Testis (tissue), 3 donors: ENCODE measurements around the gene CCDC188. TPM values are rescaled to one million over a fixed set of nuclear protein-coding genes. Genes with fewer than 3 reads are reported as not detected.

Experiments
- DNase-seq: peaks from one replicate; pipeline ENCODE4 v3.0.0-alpha.2; 2019
- H3K27ac ChIP-seq, 2 donors: fragments of 200-600 bp; sonication (generic); one replicate each; pipeline ENCODE4 v1.5.1; 2019
- H3K27me3 ChIP-seq: fragments of 200-600 bp; sonication (generic); one replicate; pipeline ENCODE4 v1.5.1; 2019
- H3K36me3 ChIP-seq: fragments of 200-600 bp; sonication (generic); one replicate; pipeline ENCODE4 v1.5.1; 2017; ENCODE audit warnings: low read depth; ENCODE audit errors: missing control alignments
- H3K4me1 ChIP-seq: fragments of 200-600 bp; sonication (generic); one replicate; pipeline ENCODE4 v1.5.1; 2019
- H3K4me3 ChIP-seq, 2 donors: fragments of 200-600 bp; sonication (generic); one replicate each; pipeline ENCODE4 v1.5.1; 2017 to 2019
- H3K9me3 ChIP-seq: fragments of 200-600 bp; sonication (generic); one replicate; pipeline ENCODE4 v1.5.1; 2017
- POLR2A ChIP-seq: fragments of 450-650 bp; IDR thresholded peaks from one replicate; pipeline ENCODE4 v1.6.1; 2017; ENCODE audit warnings: antibody characterized with exemption, mild to moderate bottlenecking, moderate library complexity
- WGBS, 2 donors: methylation state at CpG; one replicate each; pipeline ENCODE4 v1.1.5; 2018; 5-methylcytosine and 5-hydroxymethylcytosine counted together
- intact Hi-C: fragments of 100-400 bp; cut with DNase I; formaldehyde crosslinking; loops from one replicate; pipeline ENCODE4 v1.15.1; 2023; ENCODE audit warnings: low total_unique reads
- microRNA-seq, 2 donors: library from miRNA; unstranded; fragments of <30 nt; microRNA quantifications; one replicate each; pipeline ENCODE4, GENCODE V29; 2016; ENCODE audit warnings: borderline number of aligned reads in 2 of 2, borderline replicate concordance in 1 of 2
- polyA plus RNA-seq: library from polyadenylated mRNA; stranded (reverse); fragments of 350-450 nt; fragmentation: Illumina TruSeq; extraction: RNeasy Lipid Tissue Mini Kit (QIAGEN cat#74804); gene quantifications from one replicate; pipeline ENCODE4 v1.2.3, GENCODE V29; 2014; ENCODE audit warnings: low read depth, low replicate concordance; ENCODE audit not compliant: insufficient read depth
- small RNA-seq, 2 donors: library from RNA; depleted of rRNA; stranded (forward); fragments of <200 nt; gene quantifications; one replicate each; pipeline ENCODE3, GENCODE V24; 2016
- total RNA-seq, 2 donors: library from RNA; depleted of rRNA; stranded (reverse); fragments of >200 nt; gene quantifications; one replicate each; pipeline ENCODE4 v1.2.3, GENCODE V29; 2016
- TF ChIP-seq, protein P1 (sequence below), 3 experiments: fragments of 450-650 bp in 2 of 3; fragments of 200-600 bp in 1 of 3; sonication (generic) in 1 of 3; IDR thresholded peaks; one replicate each; pipeline ENCODE4 v1.5.1; 2016 to 2019; ENCODE audit warnings: antibody characterized with exemption in 3 of 3, mild to moderate bottlenecking in 2 of 3, moderate library complexity in 1 of 3

CCDC188 gene
- total and polyA plus RNA-seq, 3 donors from 2014 or later = 12.2 to 46.5 (median 33.1) TPM

DNA sequence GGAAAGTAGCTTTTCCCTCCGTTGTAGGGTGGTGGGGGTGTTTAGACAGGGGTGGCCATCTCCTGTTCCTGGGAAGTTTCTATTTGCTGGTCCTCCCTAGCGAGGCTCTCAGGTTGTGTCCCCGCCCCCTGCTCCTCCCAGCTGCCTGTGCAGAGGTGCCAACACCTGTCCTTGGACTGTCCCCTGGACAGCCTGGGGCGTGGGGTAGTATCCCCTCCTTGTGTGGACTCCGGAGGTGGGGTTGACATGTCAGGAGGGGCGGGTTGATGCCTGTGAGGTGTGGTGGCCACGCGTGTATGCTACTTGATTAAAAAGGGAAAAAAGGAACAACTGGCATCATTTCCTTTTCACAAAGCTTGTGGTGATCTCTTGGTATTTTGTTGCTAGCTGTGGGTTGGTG is 49.2 kb downstream of the CCDC188 start:
- TF ChIP-seq, protein P1, sequence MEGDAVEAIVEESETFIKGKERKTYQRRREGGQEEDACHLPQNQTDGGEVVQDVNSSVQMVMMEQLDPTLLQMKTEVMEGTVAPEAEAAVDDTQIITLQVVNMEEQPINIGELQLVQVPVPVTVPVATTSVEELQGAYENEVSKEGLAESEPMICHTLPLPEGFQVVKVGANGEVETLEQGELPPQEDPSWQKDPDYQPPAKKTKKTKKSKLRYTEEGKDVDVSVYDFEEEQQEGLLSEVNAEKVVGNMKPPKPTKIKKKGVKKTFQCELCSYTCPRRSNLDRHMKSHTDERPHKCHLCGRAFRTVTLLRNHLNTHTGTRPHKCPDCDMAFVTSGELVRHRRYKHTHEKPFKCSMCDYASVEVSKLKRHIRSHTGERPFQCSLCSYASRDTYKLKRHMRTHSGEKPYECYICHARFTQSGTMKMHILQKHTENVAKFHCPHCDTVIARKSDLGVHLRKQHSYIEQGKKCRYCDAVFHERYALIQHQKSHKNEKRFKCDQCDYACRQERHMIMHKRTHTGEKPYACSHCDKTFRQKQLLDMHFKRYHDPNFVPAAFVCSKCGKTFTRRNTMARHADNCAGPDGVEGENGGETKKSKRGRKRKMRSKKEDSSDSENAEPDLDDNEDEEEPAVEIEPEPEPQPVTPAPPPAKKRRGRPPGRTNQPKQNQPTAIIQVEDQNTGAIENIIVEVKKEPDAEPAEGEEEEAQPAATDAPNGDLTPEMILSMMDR (IDR thresholded peaks at IDR 0.05) = no peak
- no peak for TF ChIP-seq POLR2A
- intact Hi-C loops = no loop called here
- DNase-seq = no peak
- Histone ChIP-seq H3K4me3 (no peak overlapping the region), H3K27me3 (no peaks in the 10 kb centered on the region), H3K36me3 (no peaks in the 10 kb centered on the region), H3K4me1 (no peaks in the 10 kb centered on the region), H3K9me3 (no peaks in the 10 kb centered on the region), H3K27ac (no peak overlapping the region)
- 84 to 90% methylated on average over 8 of the region's 8 CpGs for WGBS, 2 donors

- Histone ChIP-seq H3K27me3 (no peaks in the 10 kb centered on the region), H3K36me3 (no peaks in the 10 kb centered on the region), H3K9me3 (no peaks in the 10 kb centered on the region), H3K27ac (no peak overlapping the region), H3K4me1 (no peaks in the 10 kb centered on the region), H3K4me3 (no peak overlapping the region)
- intact Hi-C loops = no loop called here
- no peak for TF ChIP-seq POLR2A
- TF ChIP-seq, protein P1 (IDR thresholded peaks at IDR 0.05) = no peak
- WGBS, 2 donors = 91 to 95% methylated on average over 4 to 6 of the region's 6 CpGs
- no peak for DNase-seq
Measured at GRCh38 chr22:20099099-20099711, 51.6 kb downstream of the CCDC188 start.

Small RNA genes lying within 50 kb of the gene (microRNA-seq; reads per million reads assigned to microRNA genes)
- gene MIR6816 = 0 to 1.4 reads per million in 2 donors

Small RNA genes lying within 50 kb of the gene (small RNA-seq; reads per million reads assigned to genes)
- gene MIR6816 = 0 to 0.18 reads per million in 2 donors
- gene RF00599 = 0 reads per million in 2 donors

Other genes starting within 250 kb of the CCDC188 start
- 100 to 1,000 TPM; 278 to 427 TPM for gene COMT, start 209.3 kb downstream of the CCDC188 start, total RNA-seq
- gene COMT, start 209.3 kb downstream of the CCDC188 start, polyA plus RNA-seq = 147 TPM
- gene TXNRD2, start 209.2 kb downstream of the CCDC188 start, total RNA-seq = 10 to 100 TPM; 36.6 to 49.9 TPM
- 28.7 TPM for gene TXNRD2, start 209.2 kb downstream of the CCDC188 start, polyA plus RNA-seq
- gene ARVCF, start 134.2 kb downstream of the CCDC188 start, total RNA-seq = 10 to 100 TPM; 43.2 to 57.7 TPM
- 21.1 TPM for gene ARVCF, start 134.2 kb downstream of the CCDC188 start, polyA plus RNA-seq
- 10 to 100 TPM; 13.5 to 21.5 TPM for gene TANGO2, start 129.9 kb downstream of the CCDC188 start, total RNA-seq
- gene TANGO2, start 129.9 kb downstream of the CCDC188 start, polyA plus RNA-seq = 19.0 TPM
- gene DGCR8, start 70.8 kb downstream of the CCDC188 start, total RNA-seq = 10 to 100 TPM; 64.8 to 83.7 TPM
- 44.4 TPM for gene DGCR8, start 70.8 kb downstream of the CCDC188 start, polyA plus RNA-seq
- 100 to 1,000 TPM; 284 to 318 TPM for gene RANBP1, start 35.0 kb downstream of the CCDC188 start, total RNA-seq
- 247 TPM for gene RANBP1, start 35.0 kb downstream of the CCDC188 start, polyA plus RNA-seq
- 100 to 1,000 TPM in 1 of 2 donors, 10 to 100 TPM in 1; 97.2 to 122 TPM for gene TRMT2A, start 33.8 kb downstream of the CCDC188 start, total RNA-seq
- 82.7 TPM for gene TRMT2A, start 33.8 kb downstream of the CCDC188 start, polyA plus RNA-seq
- gene ZDHHC8, start 19.3 kb downstream of the CCDC188 start, total RNA-seq = 10 to 100 TPM; 40.9 to 44.0 TPM
- 34.0 TPM for gene ZDHHC8, start 19.3 kb downstream of the CCDC188 start, polyA plus RNA-seq
- 1 to 10 TPM; 5.1 to 6.1 TPM for gene RTN4R, start 117.3 kb upstream of the CCDC188 start, total RNA-seq
- 2.1 TPM for gene RTN4R, start 117.3 kb upstream of the CCDC188 start, polyA plus RNA-seq
- 100 to 1,000 TPM; 152 to 257 TPM for gene DGCR6L, start 169.0 kb upstream of the CCDC188 start, total RNA-seq
- gene DGCR6L, start 169.0 kb upstream of the CCDC188 start, polyA plus RNA-seq = 171 TPM
- 10 to 100 TPM in 1 of 2 donors, 1 to 10 TPM in 1; 6.5 to 11.8 TPM for gene ZNF74, start 243.1 kb upstream of the CCDC188 start, total RNA-seq
- gene ZNF74, start 243.1 kb upstream of the CCDC188 start, polyA plus RNA-seq = 4.1 TPM